H1 (cell line): Measurements from ENCODE around the gene METTL22. TPM values are rescaled to one million over a fixed set of nuclear protein-coding genes. Genes with fewer than 3 reads are reported as not detected.

ENCODE experiments used
- SIRT6 ChIP-seq: IDR thresholded peaks from one replicate; pipeline ENCODE4 v1.7.1; 2012; ENCODE audit warnings: low read length, inconsistent platforms
- ZNF274 ChIP-seq: IDR thresholded peaks from 2 replicates; pipeline ENCODE4 v1.7.0; 2012; ENCODE audit warnings: low read length, borderline replicate concordance; ENCODE audit errors: extremely low read depth
- polyA plus RNA-seq, 7 experiments: library from polyadenylated mRNA; depleted of rRNA in 3 of 7; stranded (reverse) in 5 of 7; unstranded in 2 of 7; fragments of >200 nt in 5 of 7; fragments of 200-250 nt in 2 of 7; gene quantifications; 1 replicate in 5 of 7; 2 replicates in 1 of 7; 4 replicates in 1 of 7; pipeline versions ENCODE4 v1.2.1 to v1.2.3, GENCODE V29; 2011 to 2013; ENCODE audit warnings: missing spikeins in 2 of 7, mixed read lengths in 2 of 7
- total RNA-seq: library from RNA; stranded (reverse); fragmentation: NEBNext Ultra II Directional; extraction: Animal tissue kit (Norgen Biotek cat#: 25700); gene quantifications from 2 replicates; pipeline ENCODE4 v1.2.1, GENCODE V29; 2021

Gene METTL22
- total and polyA plus RNA-seq, 2 of the 8 experiments (the other 6 are each of a cell fraction or from before 2014, with no cell fraction given) = 56.7 to 85.2 TPM

- no peak for TF ChIP-seq ZNF274
- TF ChIP-seq SIRT6 = no peak
- TF ChIP-seq, all 59 proteins: peak for 0
Measured at GRCh38 chr16:8683640-8684039, 62.1 kb downstream of the METTL22 start (continued).
